GM21529 (cell line): ENCODE results near the gene DMGDH.
"Not testable (repeated sequence)": the region's sequence is repeated elsewhere in the genome, so short reads cannot be mapped to it uniquely, and the experiment has no call there.

Source experiments
- ATAC-seq: cut with Tn5 transposase; IDR thresholded peaks from one replicate; pipeline ENCODE4 v1.9.1; 2021; ENCODE audit not compliant: unreplicated experiment

Gene DMGDH

GRCh38 chr5:79014631-79015030, 54.8 kb downstream of the DMGDH start:
- ATAC-seq, result no peak

DNA sequence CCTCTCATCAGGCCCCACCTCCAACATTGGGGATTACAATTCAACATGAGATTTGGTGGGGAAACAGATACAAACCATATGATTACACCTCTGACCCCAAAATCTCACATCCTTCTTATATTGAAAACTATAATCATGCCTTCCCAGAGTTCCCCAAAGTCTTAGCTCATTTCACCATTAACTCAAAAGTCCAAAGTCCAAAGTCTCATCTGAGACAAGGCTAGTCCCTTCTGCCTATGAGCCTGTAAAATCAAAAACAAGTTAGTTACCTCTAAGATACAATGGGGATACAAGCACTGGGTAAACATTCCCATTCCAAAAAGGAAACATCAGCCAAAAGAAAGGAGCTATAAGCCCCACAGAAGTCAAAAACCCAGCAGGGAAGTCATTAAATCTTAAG, 57.6 kb downstream of the DMGDH start:
- ATAC-seq, result no peak

GRCh38 chr5:79011219-79011836, 58.1 kb downstream of the DMGDH start:
- ATAC-seq, result no peak

GRCh38 chr5:79008362-79008761, 61.1 kb downstream of the DMGDH start:
- ATAC-seq, result no peak

GRCh38 chr5:79007872-79008271, 61.6 kb downstream of the DMGDH start:
- no peak for ATAC-seq

DNA sequence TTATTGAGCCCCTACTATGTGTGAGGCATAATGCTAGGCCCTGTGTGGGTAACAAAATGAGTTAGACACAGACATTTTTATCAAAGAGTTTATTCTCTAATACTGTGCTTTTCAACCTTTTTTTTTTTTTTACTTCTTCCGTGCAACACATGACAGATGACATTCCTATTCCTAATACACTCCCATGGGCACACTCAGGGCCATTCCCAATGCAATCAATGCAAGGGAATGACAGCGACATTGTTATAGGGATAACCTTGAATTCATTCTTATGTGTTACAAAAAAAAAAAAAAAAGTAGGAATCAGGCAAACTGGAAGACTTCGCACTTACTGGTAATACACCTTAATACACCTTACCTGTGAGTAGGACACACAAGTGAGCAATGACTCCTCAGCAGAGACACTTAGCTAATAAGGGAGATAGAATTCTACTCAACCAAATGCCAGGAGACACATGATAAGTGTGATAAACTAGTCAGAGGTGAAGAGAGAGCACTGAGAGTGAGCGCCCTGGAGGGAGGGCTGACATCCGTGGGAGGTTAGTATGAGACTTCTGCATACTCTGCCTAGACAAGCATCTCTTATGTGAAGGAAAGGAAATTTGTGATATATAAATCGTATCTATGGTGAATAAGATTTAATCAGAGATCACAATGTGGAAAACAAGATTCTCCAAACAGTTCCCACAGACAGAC, 63.4 kb downstream of the DMGDH start:
- no peak for ATAC-seq

DNA sequence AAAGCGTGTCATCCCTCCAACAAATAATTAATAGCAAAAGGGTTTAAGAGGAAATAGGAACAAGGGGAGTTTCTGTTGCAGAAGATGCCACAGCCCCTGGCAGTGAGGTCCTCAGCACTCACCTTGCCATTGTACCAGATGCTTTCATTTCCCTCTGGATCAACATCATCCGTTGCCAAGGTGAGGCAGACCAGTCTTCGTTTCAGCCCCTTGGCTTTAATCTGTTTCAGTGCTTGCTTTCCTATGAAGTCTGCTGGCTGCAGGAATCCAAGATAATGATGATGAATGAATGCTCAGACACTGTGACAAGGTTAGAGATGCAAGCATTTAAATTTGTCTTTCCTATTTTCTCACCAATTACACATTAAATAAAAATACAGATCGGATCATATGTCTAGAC, 64.3 kb downstream of the DMGDH start:
- no peak for ATAC-seq

- ATAC-seq, result no peak
Observed at GRCh38 chr5:79002374-79002773, 67.1 kb downstream of the DMGDH start.

DNA sequence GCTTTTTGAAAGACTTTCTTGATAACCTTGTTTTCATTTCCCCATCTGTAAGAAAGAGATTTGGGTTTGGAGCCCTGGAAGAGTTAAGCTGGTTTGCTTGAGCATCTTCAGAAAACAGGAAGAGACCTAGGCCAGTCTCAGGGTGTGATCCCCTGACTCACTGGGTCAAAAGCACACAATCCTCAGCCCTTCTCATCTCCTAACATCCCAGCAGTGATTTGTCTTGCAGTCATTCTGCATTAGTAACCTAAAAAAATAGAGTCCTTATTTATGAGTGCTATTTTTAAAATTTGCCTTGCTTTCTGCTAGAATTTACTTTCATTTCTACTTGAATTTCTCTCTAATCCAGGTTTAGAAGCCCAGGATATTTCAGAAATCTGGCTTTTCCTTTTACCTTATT, 68.0 kb downstream of the DMGDH start:
- no peak for ATAC-seq

- no peak for ATAC-seq
Observed at GRCh38 chr5:78997090-78997489, 72.4 kb downstream of the DMGDH start.

DNA sequence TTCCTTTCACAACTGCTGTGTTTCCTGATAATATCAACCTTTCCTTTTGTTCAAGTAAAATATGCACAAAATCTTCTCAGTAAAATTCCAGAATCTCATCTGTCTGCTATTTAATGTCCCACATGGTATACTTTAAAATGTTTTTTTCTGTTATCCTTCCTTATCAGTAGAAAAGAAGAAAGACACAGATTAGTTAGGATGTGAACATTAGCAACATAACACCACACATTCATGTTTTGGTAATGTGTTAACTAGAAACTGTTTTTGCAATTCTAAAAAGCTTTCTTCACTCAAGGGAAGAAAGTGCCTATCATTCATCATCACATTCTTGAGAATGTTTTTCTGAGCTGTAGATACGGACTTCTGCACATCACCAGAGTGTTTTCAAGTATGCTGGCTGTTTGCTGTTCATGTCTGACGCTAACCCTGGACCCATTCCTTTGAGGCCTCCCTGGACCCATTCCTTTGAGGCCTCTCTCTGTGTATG, 73.9 kb downstream of the DMGDH start:
- ATAC-seq, result no peak

DNA sequence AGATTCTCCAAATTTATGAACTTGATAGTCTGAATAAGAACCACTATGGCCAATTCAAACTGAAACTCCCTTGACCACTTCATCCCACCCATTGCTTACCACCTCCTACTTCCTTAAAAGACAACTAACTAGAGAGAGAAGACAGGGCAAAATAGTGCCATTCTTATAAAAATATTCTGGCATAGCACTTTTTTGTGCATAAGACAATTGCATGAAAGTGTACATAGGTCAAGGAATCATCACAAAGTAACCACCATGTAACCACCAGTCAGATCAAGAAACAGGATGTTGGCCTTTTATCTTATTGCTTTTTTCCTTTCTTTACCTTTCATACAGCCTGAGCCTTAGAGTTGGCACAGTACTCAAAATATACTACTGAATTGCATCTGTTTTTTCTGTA, 76.3 kb downstream of the DMGDH start:
- ATAC-seq, result no peak

- no peak for ATAC-seq
Observed at GRCh38 chr5:78992146-78992545, 77.3 kb downstream of the DMGDH start.

DNA sequence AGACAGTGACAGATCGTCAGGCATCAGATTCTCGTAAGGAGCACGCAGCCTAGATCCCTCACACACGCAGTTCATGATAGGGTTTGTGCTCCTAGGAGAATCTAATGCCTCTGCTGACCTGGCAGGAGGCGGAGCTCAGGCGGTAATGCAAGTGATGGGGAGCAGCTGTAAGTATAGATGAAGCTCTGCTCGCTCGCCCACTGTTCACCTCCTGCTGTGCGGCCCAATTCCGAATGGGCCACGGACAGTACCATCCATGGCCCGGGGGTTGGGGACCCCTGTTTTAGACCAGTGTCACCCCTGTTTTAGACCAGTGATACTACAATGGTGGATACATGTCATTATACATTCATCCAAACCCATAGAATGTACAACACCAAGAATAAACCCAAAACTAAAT, 80.4 kb downstream of the DMGDH start:
- ATAC-seq, result no peak

DNA sequence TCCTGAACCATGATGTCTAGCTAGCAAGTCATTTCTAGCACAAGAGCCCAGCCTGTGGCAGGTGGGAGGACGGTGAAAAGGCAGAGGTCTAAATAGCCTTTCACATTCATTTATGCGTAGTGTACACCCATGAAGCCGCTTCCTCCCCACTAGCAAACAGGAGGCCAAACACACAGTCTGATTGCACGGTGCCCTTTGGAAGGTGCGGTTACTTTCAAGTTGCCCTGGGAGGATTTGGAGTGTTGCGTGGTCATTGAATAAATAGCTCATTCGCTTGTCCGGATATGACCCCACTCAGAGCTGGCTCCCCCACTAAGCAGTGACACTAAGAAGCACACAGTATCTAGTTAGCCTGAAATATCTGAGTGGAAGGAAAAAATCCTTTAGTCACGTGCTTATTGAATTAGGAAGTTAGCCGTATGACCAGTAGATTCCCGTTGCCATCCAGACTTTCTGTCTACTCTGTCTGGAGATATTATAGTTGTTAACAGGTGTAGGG, 83.7 kb downstream of the DMGDH start:
- ATAC-seq, result peak; percentile 50

GRCh38 chr5:78985116-78985724, 84.3 kb downstream of the DMGDH start, which contains the start of gene ARSB:
Gene ARSB, minus strand, starts transcription at chr5:78985310. Its CDS starts 62 bp downstream, at chr5:78985248.
- peak; percentile 41 for ATAC-seq

DNA sequence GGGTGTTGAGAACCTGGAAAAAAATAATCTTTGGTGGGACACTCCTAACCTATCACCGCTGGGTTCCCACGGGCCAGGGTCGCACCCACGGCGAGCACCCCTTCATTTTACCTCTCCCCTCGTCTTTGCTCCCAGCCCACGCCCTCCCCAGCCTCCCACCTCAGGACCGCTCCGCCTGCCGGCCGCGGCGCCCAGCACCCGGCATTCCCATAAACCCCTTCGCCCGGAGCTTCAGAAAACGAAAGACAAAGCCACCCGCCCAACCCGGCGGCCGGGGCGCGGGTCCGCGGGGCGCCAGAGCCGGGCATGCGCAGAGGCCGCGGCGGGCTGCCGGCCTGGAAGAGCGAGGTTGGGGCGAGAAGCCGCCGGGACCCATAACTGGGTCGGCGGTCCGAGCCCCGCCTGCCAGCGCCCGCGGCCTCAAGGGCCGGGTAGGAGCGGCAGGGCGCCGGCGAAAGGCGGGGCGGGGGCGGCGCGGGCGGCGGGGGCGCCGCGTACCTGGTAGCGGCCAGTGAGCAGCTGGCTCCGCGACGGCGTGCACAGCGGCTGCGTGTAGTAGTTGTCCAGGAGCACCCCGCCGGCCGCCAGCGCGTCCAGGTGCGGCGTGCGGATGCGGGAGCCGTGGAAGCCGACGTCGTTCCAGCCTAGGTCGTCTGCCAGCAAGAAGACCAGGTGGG, 84.9 kb downstream of the DMGDH start:
- ATAC-seq, result peak; percentile 55

DNA sequence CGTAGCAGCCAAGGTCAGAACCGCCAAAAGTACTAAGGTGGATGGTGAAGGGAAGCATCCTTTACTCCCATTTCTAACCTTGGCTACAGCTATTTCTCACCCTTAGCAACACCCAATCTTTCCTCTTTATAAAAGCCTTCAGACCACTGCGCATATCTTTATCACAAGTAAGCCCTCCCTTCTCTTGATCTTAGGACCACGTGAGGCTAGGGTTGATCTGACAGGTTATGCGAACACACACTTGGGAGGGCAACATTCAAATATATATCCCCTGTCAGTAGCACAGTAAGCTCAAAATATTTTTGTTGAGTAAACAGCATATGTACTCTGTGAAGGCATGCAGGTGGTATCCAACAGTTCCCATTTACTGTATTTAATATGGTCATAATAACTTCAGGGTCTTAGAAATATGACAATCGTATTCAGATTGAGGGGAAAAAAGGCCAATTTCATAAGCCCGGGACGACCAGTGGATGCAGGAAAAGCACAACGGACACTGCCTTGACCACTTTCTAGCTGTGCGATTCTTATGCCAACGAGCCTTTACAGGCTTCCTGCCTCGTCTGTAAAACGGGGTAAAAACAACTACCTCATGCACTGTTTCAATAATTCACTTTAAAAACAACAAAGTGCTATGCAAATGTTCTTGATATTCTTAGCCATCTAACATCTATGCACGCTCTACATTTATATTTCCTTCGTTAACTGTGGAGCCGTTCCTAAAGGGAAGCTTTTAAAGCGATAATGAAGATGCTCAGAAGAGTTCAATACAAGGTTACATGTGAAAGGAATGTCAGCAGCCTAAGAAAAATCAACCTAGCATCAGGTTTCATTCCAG, 85.7 kb downstream of the DMGDH start:
- ATAC-seq, result no peak

DNA sequence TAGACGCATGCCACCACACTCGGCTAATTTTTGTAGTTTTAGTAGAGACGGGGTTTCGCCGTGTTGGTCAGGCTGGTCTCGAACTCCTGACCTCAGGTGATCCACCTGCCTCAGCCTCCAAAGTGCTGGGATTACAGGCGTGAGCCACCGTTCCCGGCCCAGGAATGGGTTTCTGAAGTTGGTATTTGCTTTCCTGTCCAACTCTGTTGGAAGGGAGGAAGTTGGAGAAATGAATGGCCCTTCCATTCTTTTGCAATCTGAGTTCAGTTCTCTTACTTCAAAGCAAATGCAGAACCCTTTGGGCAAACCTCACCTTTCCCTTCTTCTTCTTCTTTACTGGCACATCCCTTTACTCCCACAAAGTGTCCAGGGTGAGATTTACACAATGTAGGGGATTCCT, 86.3 kb downstream of the DMGDH start:
- ATAC-seq, result not testable (repeated sequence)

DNA sequence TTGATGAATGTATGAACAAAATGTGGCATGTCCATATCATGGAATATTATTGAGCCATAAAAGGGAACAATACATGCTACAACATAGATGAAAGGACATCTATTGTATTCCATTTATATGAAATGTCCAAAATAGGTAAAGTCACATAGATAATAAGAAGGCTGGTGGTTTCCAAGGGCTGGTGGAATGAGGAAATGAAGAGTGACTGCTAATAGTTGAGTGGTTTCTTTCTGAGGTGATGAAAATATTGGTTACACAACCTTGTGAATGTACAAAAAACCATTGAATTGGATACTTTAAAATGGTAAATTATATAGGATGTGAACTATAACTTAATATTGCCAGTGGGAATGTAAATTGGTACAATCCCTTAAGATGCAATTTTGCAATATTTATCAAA, 89.6 kb downstream of the DMGDH start:
- ATAC-seq, result no peak
